Adipose tissue (tissue), 3 donors: ENCODE data around the gene SHROOM2. TPM values are rescaled to one million over a fixed set of nuclear protein-coding genes. Genes with fewer than 3 reads are reported as not detected.
"Not testable (repeated sequence)": the region's sequence is repeated elsewhere in the genome, so short reads cannot be mapped to it uniquely, and the experiment has no call there.

Experiments
- H3K27ac ChIP-seq: one replicate; pipeline ENCODE4 v1.5.1; 2013; ENCODE audit warnings: low read depth, low read length
- WGBS, 3 donors: extraction: QIAGEN DNeasy Blood & Tissue Kit; methylation state at CpG; one replicate each; pipeline ENCODE4 v1.1.7; 2013; 5-methylcytosine and 5-hydroxymethylcytosine counted together
- polyA plus RNA-seq, 3 donors: library from polyadenylated mRNA; stranded (reverse); fragments of 200-250 nt; gene quantifications; one replicate each; pipeline ENCODE4 v1.2.3, GENCODE V29; 2013
- donor health status: healthy with polysubstance abuse.
- donor health status: Bipolar disorder and iron deficiency.
- donor health status: healthy.

SHROOM2 gene
- polyA plus RNA-seq, 3 donors = 0.34 to 1.7 (median 0.43) TPM

DNA sequence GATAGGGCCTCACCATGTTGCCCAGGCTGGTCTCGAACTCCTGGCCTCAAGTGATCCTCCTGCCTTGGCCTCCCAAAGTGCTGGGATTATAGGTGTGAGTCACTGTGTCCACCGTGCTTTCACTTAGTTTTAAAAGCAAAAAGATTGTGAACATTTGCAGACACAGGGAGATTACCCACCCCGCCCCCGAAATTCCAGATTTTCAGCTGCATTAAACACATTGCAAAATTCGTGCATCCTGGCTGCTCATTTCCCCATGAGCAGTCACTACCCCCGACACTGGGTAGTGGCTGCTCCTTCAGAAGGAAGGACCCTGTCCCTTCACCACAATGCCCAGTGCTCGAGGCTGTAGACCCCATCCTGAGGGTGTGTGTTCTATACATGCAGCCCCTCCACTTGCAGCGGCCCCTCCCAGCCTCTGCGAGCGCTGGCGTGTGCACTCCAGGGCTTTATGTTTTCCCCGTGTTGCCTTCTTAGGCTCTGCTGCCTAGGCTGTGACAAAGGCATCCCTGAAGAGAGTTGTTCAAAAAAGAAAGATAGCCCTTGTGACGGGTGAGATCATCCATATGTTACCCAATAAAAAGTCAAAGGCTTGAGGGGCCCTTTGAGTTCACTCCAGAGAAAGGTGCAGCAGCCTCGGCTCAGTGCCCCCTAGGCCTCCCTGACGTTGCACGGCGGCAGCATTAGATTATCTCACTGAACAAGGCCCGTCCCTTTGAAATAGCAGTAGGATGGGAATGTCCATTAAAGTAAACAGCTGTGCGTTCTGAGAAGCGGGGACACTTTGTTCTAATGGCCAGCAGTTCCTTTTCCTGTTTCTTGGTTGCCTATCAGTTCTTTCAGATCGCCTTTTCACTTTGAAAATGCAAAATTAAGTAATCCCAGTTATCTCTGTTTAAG, 71.6 kb downstream of the SHROOM2 start:
- H3K27ac ChIP-seq = no peak overlapping the region
- 80 to 90% (median 85%) methylated on average over 21 of the region's 21 CpGs for WGBS, 3 donors

DNA sequence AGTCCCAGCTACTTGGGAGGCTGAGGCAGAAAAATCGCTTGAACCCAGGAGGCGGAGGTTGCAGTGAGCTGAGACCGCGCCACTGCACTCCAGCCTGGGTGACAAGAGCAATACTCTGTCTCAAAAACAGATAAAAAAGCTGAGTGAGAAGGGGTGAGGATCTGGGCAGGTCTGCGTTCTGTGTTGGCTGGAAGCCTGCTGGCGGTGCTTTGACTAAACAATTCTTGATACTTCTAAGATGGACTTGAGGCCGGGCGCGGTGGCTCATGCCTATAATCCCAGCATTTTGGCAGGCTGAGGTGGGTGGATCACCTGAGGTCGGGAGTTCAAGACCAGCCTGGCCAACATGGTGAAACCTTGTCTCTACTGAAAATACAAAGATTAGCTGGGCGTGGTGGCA, 72.5 kb downstream of the SHROOM2 start:
- WGBS, 3 donors = 86 to 99% (median 88%) methylated on average over 11 of the region's 11 CpGs
- not testable (repeated sequence) for H3K27ac ChIP-seq

DNA sequence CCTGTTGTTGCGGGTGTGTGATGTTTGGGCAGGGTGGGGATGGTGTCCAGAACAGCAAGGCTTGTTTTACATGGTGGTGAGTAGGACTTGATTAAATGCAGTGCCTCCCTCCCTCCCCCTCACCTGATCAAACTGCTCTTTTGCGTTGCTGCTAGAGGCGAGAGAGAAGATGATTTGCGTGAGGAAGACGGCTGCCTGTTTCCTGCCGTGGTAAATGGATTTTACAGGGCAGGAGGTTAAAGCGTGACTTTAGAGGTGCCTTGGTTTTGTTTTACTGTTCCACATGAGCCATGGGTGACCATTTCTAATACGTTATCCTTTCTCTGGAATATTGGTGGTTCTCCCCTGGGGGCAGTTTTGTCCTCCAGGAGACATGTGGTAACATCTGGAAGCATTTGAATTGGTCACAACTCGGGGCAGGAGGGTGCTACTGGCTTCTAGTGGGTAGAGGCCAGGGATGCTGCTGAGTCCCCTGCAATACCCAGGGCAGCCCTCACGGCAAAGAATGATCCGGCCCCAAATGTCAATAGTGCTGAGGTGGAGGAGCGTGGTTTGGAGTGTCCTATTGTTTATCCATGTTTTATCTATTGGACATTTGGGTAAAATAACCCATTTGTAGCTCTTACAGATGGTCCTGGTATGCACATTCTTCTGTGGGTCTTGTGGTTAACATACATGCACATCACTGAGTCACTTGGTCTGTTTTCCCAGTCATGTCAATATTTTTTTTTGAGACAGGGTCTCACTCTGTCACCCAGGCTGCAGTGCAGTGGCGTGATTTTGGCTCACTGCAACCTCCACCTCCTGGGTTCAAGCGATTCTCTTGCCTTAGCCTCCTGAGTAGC, 73.7 kb downstream of the SHROOM2 start:
- H3K27ac ChIP-seq = no peak overlapping the region
- 69 to 93% (median 75%) methylated on average over 13 to 14 of the region's 14 CpGs for WGBS, 3 donors

DNA sequence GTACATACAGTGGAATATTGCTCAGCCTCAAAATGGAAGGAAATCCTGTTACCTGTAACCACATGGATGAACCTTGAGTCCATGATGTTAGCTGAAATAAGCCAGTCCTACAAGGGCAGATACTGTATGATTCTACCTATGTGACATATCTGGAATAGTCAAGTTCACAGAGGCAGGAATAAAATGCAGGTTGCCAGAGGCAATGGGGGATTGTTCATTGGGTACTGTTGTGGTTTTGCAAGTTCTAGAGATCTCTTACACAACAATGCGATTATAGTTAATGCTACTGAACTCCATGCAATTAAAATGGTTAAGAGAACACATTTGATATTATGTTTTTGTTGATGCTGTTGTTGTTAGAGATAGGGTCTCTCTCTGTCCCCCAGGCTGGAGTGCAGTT, 74.6 kb downstream of the SHROOM2 start:
- 65 to 92% (median 81%) methylated on average over 1 of the region's 1 CpG for WGBS, 3 donors
- H3K27ac ChIP-seq = no peak overlapping the region

DNA sequence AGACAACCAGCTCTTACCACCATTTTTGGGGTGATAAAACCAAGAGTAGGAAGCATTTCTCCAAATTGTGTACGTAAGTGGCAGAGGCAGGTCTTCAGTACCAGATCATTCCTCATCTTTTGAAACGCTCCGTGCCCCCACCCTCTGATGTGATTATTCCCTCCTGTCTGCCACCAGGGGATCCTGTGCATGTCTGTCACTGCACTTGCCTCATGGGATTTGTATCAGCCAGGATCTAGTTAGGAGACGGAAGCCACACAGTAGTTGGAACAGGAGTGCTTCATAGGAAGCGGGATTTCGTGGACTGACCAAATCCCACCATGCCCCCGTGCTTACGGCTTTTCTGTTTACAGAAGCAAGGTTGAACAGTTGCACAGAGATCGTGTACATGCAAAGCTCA, 75.5 kb downstream of the SHROOM2 start:
- H3K27ac ChIP-seq = no peak overlapping the region
- whole genome bisulfite sequencing, 3 donors = 89 to 92% (median 90%) methylated on average over 9 of the region's 9 CpGs

DNA sequence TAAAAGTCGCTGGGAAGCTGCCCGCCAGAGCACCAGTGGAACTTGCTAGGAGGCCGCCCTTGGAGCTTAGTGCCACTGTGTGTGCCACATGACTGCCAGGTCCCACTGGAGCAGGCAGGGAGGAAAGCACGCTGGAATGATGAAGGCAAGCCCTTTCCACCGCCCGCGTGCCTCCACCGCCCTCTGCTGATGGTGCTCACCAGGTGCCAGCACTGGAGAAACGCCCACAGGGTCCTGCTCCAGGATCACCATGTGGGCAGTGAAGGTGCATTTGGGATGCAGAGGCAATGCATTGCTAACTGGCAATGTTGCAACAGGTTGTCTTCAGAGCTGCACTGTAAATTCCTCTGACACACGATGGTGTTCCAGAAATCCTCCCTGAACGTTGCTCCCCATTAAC, 76.3 kb downstream of the SHROOM2 start:
- H3K27ac ChIP-seq = no peak overlapping the region
- WGBS, 3 donors = 84 to 99% (median 94%) methylated on average over 11 of the region's 11 CpGs

DNA sequence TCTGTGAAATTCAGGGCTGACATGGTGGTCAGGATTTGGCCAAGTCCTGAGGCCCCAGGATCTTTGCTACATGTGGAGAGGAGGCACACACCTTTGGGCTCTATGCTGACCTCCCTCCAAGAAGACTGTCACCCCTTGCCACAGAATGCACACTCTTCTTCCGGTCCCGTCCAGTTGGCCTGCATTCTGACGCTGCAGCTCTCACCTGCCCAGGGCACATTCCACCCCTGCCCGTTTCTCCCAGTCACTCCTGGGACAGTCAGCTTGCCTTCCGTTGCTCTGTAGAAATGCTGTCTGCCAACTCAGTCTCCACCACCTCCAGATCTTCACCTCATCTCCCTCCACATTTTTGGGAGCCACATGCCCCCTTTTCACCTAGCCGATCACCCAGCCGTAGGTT, 76.7 kb downstream of the SHROOM2 start:
- no peak overlapping the region for H3K27ac ChIP-seq
- WGBS, 3 donors = 94 to 100% (median 99%) methylated on average over 6 to 7 of the region's 7 CpGs

DNA sequence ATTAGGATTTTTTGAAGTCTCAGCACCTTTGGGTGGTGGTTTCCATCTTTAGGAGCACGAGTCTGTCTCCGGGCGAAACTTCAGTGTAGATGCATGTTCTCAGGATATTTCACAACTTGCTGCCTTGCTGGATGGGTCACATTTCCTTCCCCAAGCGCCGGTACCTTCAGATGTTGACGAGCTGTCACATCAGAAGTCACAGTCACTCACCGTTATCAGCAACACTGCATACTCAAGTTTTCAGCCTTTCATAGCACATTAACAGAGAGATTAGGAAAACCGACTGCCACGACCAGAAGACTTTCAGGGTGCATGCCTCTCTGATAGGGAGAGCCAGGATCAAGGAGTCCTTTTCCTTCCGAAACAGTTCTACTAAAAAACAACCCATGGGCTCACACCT, 77.8 kb downstream of the SHROOM2 start:
- 37 to 68% (median 59%) methylated on average over 10 of the region's 10 CpGs for WGBS, 3 donors
- no peak overlapping the region for H3K27ac ChIP-seq

DNA sequence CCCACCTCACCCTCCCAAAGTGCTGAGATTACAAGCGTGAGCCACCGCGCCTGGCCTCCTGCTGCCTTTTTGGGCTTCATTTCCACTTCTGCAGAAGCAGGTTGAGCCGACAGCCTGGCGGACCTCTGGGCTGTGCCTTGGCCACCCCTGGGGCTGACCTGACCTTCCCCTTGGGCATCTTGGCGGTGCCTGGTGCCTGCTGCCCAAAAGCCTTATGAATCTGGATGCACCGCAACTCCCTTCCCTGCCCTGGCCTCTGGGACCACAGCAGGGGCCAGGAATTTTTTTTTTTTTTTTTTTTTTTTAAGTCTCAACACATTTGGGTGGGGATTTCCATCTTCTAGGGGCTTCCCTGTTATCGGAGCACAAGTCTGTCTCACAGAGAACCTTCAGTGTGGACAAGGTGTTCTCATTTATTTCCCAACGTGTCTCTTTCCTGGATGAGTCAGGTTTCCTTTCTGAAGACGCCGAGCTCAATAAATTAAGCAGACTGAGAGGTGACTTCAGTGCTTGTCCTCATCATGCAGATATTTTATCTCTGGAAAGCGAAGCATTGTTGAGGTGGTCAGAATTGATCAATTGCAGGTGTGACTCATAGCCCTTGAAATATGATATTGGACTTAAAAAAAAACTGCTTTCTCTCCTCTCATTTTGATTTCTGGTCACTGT, 79.7 kb downstream of the SHROOM2 start:
- WGBS, 3 donors = 63 to 80% (median 80%) methylated on average over 7 to 12 of the region's 12 CpGs
- no peak overlapping the region for H3K27ac ChIP-seq

DNA sequence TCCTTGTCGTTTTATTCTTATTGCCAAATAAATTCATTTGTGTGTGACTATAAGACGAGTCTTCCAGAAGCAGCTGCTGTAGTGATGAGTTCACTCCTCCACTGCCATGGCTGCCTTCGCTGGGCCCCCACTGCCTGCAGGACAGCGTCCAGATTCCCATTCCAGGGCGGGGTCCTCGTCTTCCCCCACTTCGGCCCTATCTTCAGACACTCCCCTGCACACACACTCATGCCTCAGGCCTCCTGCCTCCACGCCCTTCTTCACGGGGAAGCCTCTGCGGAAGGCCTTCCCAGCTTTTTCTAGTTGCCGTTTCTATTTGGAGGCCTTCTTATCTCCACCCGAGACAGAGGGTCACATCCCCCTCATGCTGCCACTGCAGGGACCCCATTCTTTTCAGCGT, 80.4 kb downstream of the SHROOM2 start:
- 40 to 70% (median 51%) methylated on average over 13 of the region's 13 CpGs for WGBS, 3 donors
- no peak overlapping the region for H3K27ac ChIP-seq

DNA sequence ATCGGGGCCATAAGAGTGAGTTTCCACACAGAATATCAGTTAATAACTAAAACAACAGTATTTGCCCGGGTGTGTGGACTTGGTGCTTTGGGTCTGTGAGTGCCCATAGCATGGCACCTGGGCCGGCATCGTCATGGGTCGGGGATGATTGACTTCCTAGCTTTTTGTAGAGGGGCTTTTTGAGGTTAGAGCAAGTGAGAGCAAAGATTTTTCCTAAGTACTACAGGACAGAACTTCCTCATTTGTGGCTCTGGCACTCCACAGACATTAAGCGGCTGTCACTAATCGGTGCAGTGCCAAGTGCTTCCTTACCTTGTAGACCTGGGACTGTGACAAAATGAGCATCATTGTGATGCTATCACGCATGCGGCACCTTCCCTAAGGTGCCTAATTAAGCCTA, 81.0 kb downstream of the SHROOM2 start:
- WGBS, 3 donors = 45 to 70% (median 57%) methylated on average over 9 of the region's 9 CpGs
- no peak overlapping the region for H3K27ac ChIP-seq

DNA sequence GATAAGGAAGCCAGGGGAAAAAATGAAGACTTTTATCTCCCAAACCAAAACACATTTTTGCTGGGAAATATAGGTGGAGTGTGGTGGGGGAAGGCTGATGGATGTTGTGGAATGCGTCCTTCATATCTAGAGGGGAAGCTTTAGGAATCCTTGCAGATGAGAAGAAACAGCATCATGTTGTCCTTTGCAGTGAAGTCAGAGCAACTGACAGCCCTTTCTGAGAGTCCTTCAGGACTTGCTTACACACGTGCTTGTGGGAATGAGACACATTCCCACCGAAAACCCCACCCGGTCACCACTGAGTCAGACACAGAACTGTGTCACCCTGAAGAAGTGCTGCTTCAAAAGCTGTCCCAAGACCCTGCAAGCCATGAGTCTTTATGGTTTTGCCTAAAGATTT, 81.5 kb downstream of the SHROOM2 start:
- no peak overlapping the region for H3K27ac ChIP-seq
- 50 to 75% (median 65%) methylated on average over 4 of the region's 4 CpGs for WGBS, 3 donors

DNA sequence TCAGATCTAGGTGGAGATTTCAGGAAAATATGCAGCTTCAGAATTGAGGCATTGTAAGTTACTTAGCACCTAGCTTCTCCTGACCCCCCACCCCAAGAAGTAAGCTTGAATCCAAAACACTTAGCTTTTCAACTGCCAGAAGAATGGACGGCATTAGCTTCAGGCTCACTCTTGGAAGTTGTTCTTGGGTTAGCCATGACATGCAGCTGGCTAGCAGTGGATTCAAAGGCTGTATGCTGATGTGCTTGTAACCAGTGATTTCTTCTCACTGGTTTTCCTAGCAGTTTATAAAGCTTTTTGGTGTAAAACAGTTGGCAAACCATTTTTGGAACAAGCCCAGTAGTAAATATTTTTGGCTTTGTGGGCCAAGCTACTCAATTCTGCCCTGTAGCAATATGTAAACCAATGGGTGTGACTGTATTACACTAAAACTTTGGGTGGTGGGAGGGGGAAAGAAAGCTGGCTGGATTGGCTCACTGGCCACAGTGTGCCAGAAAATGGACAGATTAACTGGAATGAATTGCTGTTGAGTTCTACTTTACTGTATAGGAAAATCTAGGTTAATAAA, 85.6 kb downstream of the SHROOM2 start:
- WGBS, 3 donors = 53 to 82% (median 63%) methylated on average over 1 of the region's 1 CpG
- no peak overlapping the region for H3K27ac ChIP-seq

DNA sequence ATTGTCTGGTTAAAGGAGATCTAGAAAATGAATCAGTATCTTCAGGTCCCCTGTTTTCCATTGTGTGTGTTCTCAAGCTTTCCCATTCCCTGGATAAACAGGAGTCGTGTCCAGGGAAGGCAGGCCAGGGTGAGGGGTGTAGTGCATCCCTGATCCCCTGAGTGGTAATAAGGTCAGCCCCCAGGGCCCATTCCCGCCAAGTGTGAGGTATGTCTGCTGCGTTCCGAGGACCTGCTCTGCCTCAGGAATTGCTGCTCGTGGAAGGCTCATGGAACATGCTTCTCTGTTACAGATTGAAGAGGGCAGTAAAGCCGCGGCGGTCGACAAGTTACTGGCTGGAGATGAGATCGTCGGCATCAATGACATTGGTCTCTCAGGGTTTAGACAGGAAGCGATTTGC, 87.1 kb downstream of the SHROOM2 start:
- WGBS, 3 donors = 94 to 96% (median 95%) methylated on average over 12 of the region's 12 CpGs
- no peak overlapping the region for H3K27ac ChIP-seq

DNA sequence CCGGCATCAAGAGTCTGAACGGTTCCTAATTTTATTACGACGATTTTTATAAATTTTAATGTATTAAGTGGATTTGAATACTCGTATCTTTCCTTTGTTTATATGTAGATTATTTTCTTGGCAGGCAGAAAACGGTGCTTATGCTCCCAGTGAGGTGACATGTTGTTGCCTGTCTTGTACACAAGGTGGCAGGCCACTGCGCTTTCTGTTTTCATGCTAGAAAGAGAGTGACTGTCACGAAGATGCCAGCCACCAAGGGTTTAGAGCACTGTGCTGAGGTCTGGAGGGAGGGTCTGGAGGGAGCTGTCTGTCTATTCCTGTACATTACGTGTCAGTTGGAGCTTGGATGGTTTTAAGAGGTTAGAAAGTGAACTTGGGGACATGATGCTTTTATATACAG, 87.7 kb downstream of the SHROOM2 start:
- WGBS, 3 donors = 60 to 64% (median 60%) methylated on average over 9 of the region's 9 CpGs

DNA sequence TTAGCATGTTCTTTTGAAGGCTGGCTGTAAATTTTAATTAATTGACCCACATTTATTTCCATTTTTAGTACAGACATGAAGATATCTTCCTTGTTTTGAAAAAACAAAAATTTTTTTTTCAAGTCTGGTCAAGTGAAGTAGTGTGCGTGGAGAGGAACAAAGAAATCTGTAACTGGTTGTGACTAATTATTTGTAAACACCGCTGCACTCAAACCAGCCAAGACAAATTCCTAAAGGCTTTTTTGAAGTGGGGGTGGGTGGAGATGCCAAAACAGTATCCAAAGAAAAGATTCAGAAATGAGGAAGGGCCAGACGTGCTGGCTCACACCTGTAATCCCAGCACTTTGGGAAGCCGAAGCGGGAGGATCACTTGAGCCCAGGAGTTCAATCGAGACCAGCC, 88.3 kb downstream of the SHROOM2 start:
- 80 to 83% (median 80%) methylated on average over 5 to 6 of the region's 6 CpGs for WGBS, 3 donors

More for the DNA sequence above, 87.7 kb downstream of the SHROOM2 start:
- H3K27ac ChIP-seq = no peak overlapping the region

DNA sequence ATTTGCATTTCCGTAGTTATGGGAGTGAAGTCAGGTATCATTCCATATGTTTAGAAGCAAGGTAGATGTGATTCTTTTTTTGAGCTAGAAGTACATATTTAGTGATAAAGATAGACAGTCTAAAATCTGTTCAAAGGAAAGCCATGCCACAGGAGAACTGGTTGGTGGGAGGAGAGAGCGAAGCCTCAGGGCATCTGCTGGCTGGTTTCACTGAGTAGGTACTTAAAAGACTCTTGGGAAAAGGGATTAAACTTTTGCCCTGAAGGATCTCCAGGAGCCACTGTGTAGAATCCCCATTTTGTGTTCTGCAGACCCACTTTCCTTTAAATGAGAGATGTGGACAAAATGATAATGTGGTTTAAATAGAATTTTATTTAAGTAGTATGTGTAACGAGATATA, 89.6 kb downstream of the SHROOM2 start:
- no peak overlapping the region for H3K27ac ChIP-seq
- WGBS, 3 donors = 55 to 76% (median 64%) methylated on average over 3 of the region's 3 CpGs

More for the DNA sequence above, 88.3 kb downstream of the SHROOM2 start:
- H3K27ac ChIP-seq = no peak overlapping the region

DNA sequence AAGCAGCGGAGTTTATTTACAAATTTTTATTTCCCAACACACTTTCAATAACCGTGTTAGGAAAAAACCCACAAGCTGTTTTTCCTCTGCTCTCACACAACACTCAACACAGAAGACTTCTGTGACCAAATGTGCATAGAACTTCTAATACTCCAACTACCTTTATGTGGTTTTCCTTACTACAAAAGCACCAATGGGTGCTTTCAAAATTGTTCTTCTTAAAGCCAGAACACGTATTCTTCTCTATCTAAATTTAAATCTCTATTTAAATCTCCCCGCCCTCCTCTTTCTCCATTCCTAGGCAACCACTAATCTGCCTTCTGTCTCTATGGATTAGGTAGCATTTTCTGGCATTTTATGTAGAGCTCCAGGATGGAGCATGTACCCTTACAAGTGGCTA, 90.0 kb downstream of the SHROOM2 start:
- 73 to 86% (median 80%) methylated on average over 4 of the region's 4 CpGs for WGBS, 3 donors
- no peak overlapping the region for H3K27ac ChIP-seq
